Left ventricle myocardium inferior (tissue), 1 donor: ENCODE measurements around the gene GFRA1. TPM values are rescaled to one million over a fixed set of nuclear protein-coding genes. Genes with fewer than 3 reads are reported as not detected.

ENCODE experiments used
- DNase-seq: peaks from one replicate; pipeline ENCODE4 v3.0.0-alpha.2; 2020
- H3K27ac ChIP-seq: fragments of 200-600 bp; replicated peaks from 2 replicates; pipeline ENCODE4 v1.8.0; 2021
- H3K27me3 ChIP-seq: fragments of 200-600 bp; 2 replicates; pipeline ENCODE4 v1.8.0; 2021; ENCODE audit warnings: low read depth
- H3K36me3 ChIP-seq: fragments of 200-600 bp; 2 replicates; pipeline ENCODE4 v1.8.0; 2021
- H3K4me1 ChIP-seq: fragments of 200-600 bp; 2 replicates; pipeline ENCODE4 v1.8.0; 2021
- H3K4me3 ChIP-seq: fragments of 200-600 bp; 2 replicates; pipeline ENCODE4 v1.8.0; 2021; ENCODE audit warnings: mild to moderate bottlenecking, moderate library complexity
- H3K9me3 ChIP-seq: fragments of 200-600 bp; replicated peaks from 2 replicates; pipeline ENCODE4 v1.8.0; 2021
- intact Hi-C: fragments of 100-400 bp; cut with micrococcal nuclease; formaldehyde crosslinking; loops from one replicate; pipeline ENCODE4 v1.11.0; 2022
- total RNA-seq: library from RNA; stranded (reverse); fragmentation: NEBNext Ultra II Directional; extraction: Animal tissue kit (Norgen Biotek cat#: 25700); gene quantifications from one replicate; pipeline ENCODE4 v1.2.1, GENCODE V29; 2021
- TF ChIP-seq, protein P1 (sequence below): fragments of 200-600 bp; IDR thresholded peaks from 2 replicates; pipeline ENCODE4 v1.8.0; 2021; ENCODE audit warnings: antibody characterized with exemption, mild to moderate bottlenecking, borderline replicate concordance
- donor health status: DM: no; HTN: yes; CAD: no; lungs with severe emphysema.

Gene GFRA1
- total RNA-seq, 1 donor from 2014 or later = 5.1 TPM

GRCh38 chr10:116255886-116256751, 16.9 kb downstream of the GFRA1 start:
- intact Hi-C loops = no loop called here
- Histone ChIP-seq H3K27me3 (peaks cover 33% of the 10 kb centered on the region), H3K27ac (no peak overlapping the region), H3K36me3 (no peaks in the 10 kb centered on the region), H3K9me3 (no peaks in the 10 kb centered on the region), H3K4me3 (no peak overlapping the region), H3K4me1 (peaks cover 7% of the 10 kb centered on the region)
- TF ChIP-seq, protein P1, sequence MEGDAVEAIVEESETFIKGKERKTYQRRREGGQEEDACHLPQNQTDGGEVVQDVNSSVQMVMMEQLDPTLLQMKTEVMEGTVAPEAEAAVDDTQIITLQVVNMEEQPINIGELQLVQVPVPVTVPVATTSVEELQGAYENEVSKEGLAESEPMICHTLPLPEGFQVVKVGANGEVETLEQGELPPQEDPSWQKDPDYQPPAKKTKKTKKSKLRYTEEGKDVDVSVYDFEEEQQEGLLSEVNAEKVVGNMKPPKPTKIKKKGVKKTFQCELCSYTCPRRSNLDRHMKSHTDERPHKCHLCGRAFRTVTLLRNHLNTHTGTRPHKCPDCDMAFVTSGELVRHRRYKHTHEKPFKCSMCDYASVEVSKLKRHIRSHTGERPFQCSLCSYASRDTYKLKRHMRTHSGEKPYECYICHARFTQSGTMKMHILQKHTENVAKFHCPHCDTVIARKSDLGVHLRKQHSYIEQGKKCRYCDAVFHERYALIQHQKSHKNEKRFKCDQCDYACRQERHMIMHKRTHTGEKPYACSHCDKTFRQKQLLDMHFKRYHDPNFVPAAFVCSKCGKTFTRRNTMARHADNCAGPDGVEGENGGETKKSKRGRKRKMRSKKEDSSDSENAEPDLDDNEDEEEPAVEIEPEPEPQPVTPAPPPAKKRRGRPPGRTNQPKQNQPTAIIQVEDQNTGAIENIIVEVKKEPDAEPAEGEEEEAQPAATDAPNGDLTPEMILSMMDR = no peak
- no peak for DNase-seq

GRCh38 chr10:116254422-116255155, 18.4 kb downstream of the GFRA1 start:
- Histone ChIP-seq H3K27me3 (peaks cover 27% of the 10 kb centered on the region), H3K9me3 (no peaks in the 10 kb centered on the region), H3K36me3 (no peaks in the 10 kb centered on the region), H3K27ac (no peak overlapping the region), H3K4me3 (no peak overlapping the region), H3K4me1 (peaks cover 7% of the 10 kb centered on the region)
- TF ChIP-seq, protein P1 = no peak
- DNase-seq = no peak
- intact Hi-C loops = no loop called here

DNA sequence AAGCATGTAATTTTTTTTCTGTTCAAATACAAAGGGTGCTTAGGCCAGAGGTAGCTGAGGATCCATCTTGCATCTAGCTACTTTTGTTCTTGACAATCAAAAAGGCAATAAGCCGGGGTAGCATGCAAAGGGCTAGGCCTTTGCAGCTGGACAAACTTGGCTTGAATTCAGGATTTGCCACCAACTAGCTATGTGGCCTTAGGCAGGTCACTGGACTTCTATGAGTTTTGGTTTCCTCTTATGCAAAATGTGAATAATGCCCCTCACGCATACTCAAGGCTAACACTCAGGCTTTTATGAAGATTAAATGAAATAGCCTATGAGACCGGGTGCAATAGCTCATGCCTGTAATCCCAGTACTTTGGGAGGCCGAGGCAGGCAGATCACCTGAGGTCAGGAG, 19.3 kb downstream of the GFRA1 start:
- no peak for DNase-seq
- Histone ChIP-seq H3K27ac (no peak overlapping the region), H3K4me1 (peaks cover 7% of the 10 kb centered on the region), H3K27me3 (peaks cover 21% of the 10 kb centered on the region), H3K4me3 (no peak overlapping the region), H3K9me3 (no peaks in the 10 kb centered on the region), H3K36me3 (no peaks in the 10 kb centered on the region)
- intact Hi-C loops = no loop called here
- TF ChIP-seq, protein P1 = no peak

GRCh38 chr10:116251602-116252395, 21.2 kb downstream of the GFRA1 start:
- intact Hi-C loops = no loop called here
- Histone ChIP-seq H3K27ac (no peak overlapping the region), H3K27me3 (peaks cover 10% of the 10 kb centered on the region), H3K9me3 (no peaks in the 10 kb centered on the region), H3K4me1 (peaks cover 7% of the 10 kb centered on the region), H3K4me3 (no peak overlapping the region), H3K36me3 (no peaks in the 10 kb centered on the region)
- TF ChIP-seq, protein P1 = no peak
- no peak for DNase-seq

DNA sequence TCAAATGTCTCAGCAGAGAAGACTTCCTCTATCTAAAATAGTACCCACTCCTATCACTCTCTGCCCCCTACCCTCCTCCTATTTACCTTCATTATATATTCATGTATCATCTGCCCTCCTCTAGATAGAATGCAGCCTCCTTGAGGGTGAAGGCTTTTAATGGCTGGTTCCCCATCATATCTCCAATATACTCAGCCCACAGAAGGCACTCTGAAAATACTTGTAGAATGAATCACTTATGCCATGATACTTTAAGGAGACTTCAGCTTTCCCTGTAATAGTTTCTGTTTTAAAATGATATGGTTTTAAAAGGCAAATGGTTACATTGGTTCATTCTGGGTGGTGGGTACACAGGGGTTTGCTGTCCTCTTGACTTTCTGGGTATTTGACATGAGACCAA, 25.3 kb downstream of the GFRA1 start:
- no peak overlapping the region for H3K4me3 ChIP-seq
- intact Hi-C loops = no loop called here
- H3K27me3 ChIP-seq = no peaks in the 10 kb centered on the region
- H3K4me1 ChIP-seq = no peaks in the 10 kb centered on the region
- no peaks in the 10 kb centered on the region for H3K36me3 ChIP-seq
- H3K9me3 ChIP-seq = no peaks in the 10 kb centered on the region
- H3K27ac ChIP-seq = no peak overlapping the region
- DNase-seq = no peak
- TF ChIP-seq, protein P1 = no peak
